Parathyroid adenoma (tissue), 2 donors: Measurements from ENCODE around the gene VPS72.

ENCODE experiments used
- H2AFZ ChIP-seq: fragments of 300-600 bp; sonication (generic); one replicate; pipeline ENCODE4 v1.7.0; 2017; ENCODE audit warnings: antibody characterized with exemption, mild to moderate bottlenecking
- H3K27ac ChIP-seq: fragments of 300-600 bp; sonication (generic); one replicate; pipeline ENCODE4 v1.7.0; 2017
- H3K27me3 ChIP-seq: fragments of 300-600 bp; sonication (generic); one replicate; pipeline ENCODE4 v1.7.0; 2017; ENCODE audit warnings: low read length; ENCODE audit not compliant: control insufficient read depth, insufficient read depth
- H3K36me3 ChIP-seq: fragments of 300-600 bp; sonication (generic); one replicate; pipeline ENCODE4 v1.7.0; 2017; ENCODE audit warnings: low read length; ENCODE audit not compliant: control insufficient read depth, insufficient read depth
- H3K4me1 ChIP-seq: fragments of 300-600 bp; sonication (generic); one replicate; pipeline ENCODE4 v1.7.0; 2017; ENCODE audit warnings: control low read depth
- H3K4me2 ChIP-seq: fragments of 300-600 bp; sonication (generic); one replicate; pipeline ENCODE4 v1.7.0; 2017; ENCODE audit warnings: low read length
- H3K4me3 ChIP-seq: fragments of 300-600 bp; sonication (generic); one replicate; pipeline ENCODE4 v1.7.0; 2017; ENCODE audit warnings: low read depth, low read length
- H3K79me2 ChIP-seq: fragments of 300-600 bp; sonication (generic); one replicate; pipeline ENCODE4 v1.7.0; 2017; ENCODE audit warnings: control low read depth
- H3K9ac ChIP-seq: fragments of 300-600 bp; sonication (generic); one replicate; pipeline ENCODE4 v1.7.0; 2017; ENCODE audit warnings: mild to moderate bottlenecking
- H3K9me3 ChIP-seq: fragments of 300-600 bp; sonication (generic); one replicate; pipeline ENCODE4 v1.7.0; 2017; ENCODE audit warnings: low read length; ENCODE audit not compliant: control insufficient read depth
- CTCF ChIP-seq: fragments of 300-600 bp; sonication (generic); IDR thresholded peaks from one replicate; pipeline ENCODE4 v1.7.0; 2017; ENCODE audit warnings: antibody characterized with exemption, mild to moderate bottlenecking
- donor health status: primary hyperparathyroidism.

The VPS72 gene

GRCh38 chr1:151143057-151143435 is 47.0 kb downstream of the VPS72 start:
- no peak overlapping the region for H3K27ac ChIP-seq
- H2AFZ ChIP-seq, result no peak overlapping the region
- no peak overlapping the region for H3K4me3 ChIP-seq
- H3K4me1 ChIP-seq, result no peaks in the 10 kb centered on the region
- no peak for TF ChIP-seq CTCF
- H3K36me3 ChIP-seq, result no peaks in the 10 kb centered on the region
- H3K27me3 ChIP-seq, result no peaks in the 10 kb centered on the region
- no peak overlapping the region for H3K9ac ChIP-seq
- no peak overlapping the region for H3K4me2 ChIP-seq
- H3K9me3 ChIP-seq, result no peaks in the 10 kb centered on the region
- no peaks in the 10 kb centered on the region for H3K79me2 ChIP-seq

GRCh38 chr1:151142411-151143056 is 47.5 kb downstream of the VPS72 start:
- Histone ChIP-seq H2AFZ (no peak overlapping the region), H3K27ac (no peak overlapping the region), H3K36me3 (no peaks in the 10 kb centered on the region), H3K4me3 (no peak overlapping the region), H3K4me1 (no peaks in the 10 kb centered on the region), H3K4me2 (no peak overlapping the region), H3K27me3 (no peaks in the 10 kb centered on the region), H3K9ac (no peak overlapping the region), H3K9me3 (no peaks in the 10 kb centered on the region), H3K79me2 (no peaks in the 10 kb centered on the region)
- TF ChIP-seq CTCF, result no peak

GRCh38 chr1:151137789-151138188 is 52.2 kb downstream of the VPS72 start:
- Histone ChIP-seq H2AFZ (no peak overlapping the region), H3K4me1 (no peaks in the 10 kb centered on the region), H3K4me3 (no peak overlapping the region), H3K4me2 (no peak overlapping the region), H3K9ac (no peak overlapping the region), H3K27me3 (no peaks in the 10 kb centered on the region), H3K36me3 (no peaks in the 10 kb centered on the region), H3K9me3 (no peaks in the 10 kb centered on the region), H3K27ac (no peak overlapping the region), H3K79me2 (no peaks in the 10 kb centered on the region)
- no peak for TF ChIP-seq CTCF

- no peak overlapping the region for H3K27ac ChIP-seq
- no peaks in the 10 kb centered on the region for H3K4me1 ChIP-seq
- H3K79me2 ChIP-seq, result no peaks in the 10 kb centered on the region
- H3K27me3 ChIP-seq, result no peaks in the 10 kb centered on the region
- H3K9me3 ChIP-seq, result no peaks in the 10 kb centered on the region
- H3K9ac ChIP-seq, result no peak overlapping the region
- no peak overlapping the region for H3K4me2 ChIP-seq
- TF ChIP-seq CTCF, result no peak
- H3K36me3 ChIP-seq, result no peaks in the 10 kb centered on the region
- H3K4me3 ChIP-seq, result no peak overlapping the region
- no peak overlapping the region for H2AFZ ChIP-seq
Observed at GRCh38 chr1:151135433-151136385, 54.3 kb downstream of the VPS72 start.
